Subcutaneous adipose tissue (tissue), 4 donors: ENCODE data around the gene PROB1. TPM values are rescaled to one million over a fixed set of nuclear protein-coding genes. Genes with fewer than 3 reads are reported as not detected.

Experiments
- total RNA-seq, 4 donors: library from RNA; depleted of rRNA; stranded (reverse); fragments of >200 nt; gene quantifications; one replicate each; pipeline ENCODE4 v1.1.0, GENCODE V29; 2016
- TF ChIP-seq, protein P1 (sequence below): fragments of 450-650 bp; IDR thresholded peaks from one replicate; pipeline ENCODE4 v1.5.1; 2016; ENCODE audit warnings: low read depth, mild to moderate bottlenecking, control low read depth, antibody characterized with exemption, moderate library complexity

The PROB1 gene
- total RNA-seq, 4 donors from 2014 or later: 0.16 to 0.75 (median 0.28) TPM

DNA sequence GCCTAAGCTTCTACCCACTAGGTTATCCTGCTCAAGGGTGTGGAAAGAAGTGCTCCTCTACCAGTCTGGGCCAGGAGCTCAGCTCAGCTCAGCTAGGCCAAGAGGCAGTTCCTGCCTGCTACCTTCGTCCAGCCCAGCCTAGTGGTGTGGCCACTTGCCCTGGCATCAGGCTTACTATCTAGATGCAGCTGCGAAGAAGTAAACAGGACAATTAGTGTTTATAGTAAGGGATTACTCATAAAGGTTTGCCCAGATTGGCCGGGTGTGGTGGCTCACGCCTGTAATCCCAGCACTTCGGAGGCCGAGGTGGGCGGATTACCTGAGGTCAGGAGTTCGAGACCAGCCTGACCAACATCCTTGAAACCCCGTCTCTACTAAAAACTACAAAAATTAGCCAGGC lies 21.7 kb upstream of the PROB1 start:
- TF ChIP-seq, protein P1, sequence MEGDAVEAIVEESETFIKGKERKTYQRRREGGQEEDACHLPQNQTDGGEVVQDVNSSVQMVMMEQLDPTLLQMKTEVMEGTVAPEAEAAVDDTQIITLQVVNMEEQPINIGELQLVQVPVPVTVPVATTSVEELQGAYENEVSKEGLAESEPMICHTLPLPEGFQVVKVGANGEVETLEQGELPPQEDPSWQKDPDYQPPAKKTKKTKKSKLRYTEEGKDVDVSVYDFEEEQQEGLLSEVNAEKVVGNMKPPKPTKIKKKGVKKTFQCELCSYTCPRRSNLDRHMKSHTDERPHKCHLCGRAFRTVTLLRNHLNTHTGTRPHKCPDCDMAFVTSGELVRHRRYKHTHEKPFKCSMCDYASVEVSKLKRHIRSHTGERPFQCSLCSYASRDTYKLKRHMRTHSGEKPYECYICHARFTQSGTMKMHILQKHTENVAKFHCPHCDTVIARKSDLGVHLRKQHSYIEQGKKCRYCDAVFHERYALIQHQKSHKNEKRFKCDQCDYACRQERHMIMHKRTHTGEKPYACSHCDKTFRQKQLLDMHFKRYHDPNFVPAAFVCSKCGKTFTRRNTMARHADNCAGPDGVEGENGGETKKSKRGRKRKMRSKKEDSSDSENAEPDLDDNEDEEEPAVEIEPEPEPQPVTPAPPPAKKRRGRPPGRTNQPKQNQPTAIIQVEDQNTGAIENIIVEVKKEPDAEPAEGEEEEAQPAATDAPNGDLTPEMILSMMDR: no peak

DNA sequence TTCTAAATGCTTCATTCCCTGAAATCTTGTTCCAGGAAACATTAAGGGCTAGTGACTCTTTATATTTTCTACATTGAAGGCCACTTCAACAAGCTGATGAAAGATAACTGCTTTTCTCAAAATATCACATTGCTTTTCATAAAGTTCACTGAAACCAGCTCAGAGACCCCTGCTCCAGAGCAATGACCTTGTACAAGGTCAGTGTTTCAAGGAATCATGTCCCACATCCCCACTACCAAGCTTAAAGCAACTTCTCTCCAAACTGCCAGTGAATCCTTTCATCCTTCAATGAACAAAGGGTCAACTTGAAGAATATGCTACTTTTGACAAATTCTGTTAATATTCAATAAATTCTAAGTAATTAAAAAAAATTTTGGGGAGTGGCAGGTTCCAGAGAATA lies 21.0 kb upstream of the PROB1 start:
- TF ChIP-seq, protein P1: no peak

DNA sequence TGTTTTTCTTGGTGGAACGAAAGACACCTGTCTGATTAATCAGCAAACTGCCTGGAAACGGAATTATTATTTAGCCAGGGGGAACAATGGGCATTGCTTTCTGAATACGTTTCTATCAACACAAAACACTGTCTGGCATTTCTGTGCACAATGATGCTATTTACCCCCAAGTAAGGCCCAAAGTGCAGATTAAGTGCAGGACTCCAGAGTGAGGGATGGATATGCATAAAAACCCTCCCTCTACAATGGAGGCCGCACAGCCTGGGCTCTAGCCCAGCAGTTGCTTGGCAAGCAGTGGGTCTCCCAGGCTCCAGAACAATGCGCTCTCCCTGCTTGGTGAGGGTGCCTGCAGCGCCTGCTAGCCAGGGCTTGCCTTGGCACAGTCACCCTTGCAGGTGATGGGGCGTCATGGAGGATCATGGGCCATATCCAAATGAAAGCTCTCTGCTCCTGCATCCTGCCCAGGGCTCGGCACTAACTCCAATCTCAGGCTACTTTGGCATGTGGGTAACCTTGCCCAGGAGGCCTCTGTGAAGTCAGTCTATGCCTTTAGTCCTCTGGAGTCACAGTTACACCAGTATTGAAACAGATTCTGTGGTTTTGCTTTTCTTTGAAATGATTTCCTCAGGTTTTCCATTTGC lies 20.4 kb upstream of the PROB1 start:
- TF ChIP-seq, protein P1: no peak

DNA sequence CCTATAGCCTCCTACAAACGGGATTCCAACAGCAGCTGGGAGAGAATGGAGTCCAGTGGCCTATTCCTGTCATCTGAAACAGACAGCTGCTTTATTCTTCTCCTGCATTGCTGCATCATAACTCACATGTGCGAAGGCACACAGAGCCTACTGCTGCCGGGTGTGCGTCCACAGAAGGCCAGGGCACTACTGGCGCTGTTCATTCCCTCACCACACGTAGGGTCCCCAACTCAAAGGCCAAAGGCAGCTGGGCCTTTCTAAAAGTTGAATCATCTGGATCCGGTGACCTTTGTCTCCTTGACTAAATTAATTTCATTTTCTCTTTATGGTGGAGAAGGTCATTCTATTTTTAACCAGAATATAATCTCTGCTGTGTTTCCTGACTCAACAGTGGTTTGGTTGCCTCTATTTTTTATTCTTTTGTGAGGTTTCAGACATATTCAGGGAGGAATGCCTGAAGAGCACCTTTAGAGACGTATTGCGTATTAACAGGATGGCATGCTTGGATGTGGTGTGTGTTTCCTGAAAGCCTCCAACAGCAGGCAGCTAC lies 19.8 kb upstream of the PROB1 start:
- TF ChIP-seq, protein P1: no peak

DNA sequence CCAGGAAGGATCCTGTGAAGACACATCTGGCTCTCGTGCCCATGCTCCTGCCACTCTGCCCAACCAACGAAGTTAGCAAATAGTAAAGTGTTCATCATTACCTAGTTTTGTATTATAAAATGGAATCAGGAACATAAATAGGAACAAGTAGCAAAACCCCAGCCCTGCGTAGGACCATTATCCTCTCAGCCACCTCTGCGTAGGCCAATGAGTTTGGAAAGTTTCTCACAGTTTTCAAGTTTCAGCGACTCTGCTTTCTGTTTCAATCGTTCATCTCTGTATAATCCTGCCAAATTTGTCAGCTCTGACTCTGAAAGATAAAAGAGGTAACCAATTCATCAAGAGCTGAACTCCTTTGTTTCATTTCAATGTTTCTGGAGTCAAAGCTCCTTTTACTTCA lies 19.1 kb upstream of the PROB1 start:
- TF ChIP-seq, protein P1: no peak

DNA sequence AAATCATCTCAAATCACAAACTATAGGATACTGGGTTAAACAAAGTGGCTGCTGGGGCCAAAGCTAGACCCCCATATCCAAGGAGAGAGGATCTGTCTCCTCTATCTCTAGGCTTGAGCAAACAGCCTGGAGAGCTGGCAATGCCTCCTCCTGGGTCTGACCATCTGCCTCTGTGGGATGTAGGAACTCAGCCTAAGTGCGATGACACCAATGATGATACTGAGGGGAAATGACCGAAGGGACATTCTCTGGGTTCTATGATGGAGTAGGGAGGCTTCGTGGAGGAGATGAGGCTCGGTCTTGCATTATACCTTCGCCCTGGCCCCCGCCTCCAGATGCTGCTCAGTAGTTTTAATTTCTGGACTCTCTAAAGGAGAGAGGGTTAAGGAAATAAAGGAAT lies 18.2 kb upstream of the PROB1 start:
- TF ChIP-seq, protein P1: no peak

DNA sequence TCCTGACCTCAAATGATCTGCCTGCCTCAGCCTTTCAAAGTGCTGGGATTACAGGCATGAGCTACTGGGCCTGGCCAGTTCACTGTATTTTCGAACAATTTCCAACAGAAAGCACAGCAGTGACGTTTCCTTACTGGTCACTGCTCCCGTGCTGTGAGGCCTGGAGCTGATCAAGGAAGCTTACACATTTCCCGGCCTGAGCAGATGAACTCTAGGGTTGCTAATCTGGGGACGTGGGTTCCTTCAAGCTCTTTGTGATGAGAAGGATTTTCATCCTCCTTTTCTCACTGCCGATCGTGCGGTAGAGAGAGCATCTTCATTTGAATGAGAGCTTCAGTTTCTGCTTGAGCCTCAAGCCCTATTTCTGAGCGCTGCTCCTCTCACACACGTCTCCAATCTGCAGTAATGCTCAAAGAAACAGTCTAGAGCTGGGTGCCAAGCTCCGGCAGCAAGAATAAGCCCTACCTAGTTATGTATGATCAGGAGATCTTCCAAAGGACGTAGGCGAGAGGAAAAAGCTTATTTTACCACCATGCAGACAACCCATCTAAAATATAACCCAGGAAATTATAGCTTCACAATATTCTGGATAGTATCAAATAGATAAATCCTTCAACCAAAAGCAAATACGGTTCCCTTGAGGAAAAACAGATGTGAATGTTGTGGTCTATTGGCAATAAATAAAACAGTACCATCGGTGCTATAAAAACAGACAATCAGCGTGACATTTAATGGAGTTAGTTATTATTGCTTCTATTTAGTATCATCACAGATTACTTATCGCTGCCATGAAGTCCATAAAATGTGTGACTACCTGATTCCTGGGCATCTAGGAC lies 16.3 kb upstream of the PROB1 start:
- TF ChIP-seq, protein P1: no peak
